ENCODE results near the gene BTBD18.

- no peak for TF ChIP-seq CTCF (IDR thresholded peaks at IDR 0.05)
- no peak for TF ChIP-seq ZFX (IDR thresholded peaks at IDR 0.05; ENCODE audit: borderline replicate concordance)
Observed at GRCh38 chr11:57777969-57778317, 26.3 kb upstream of the BTBD18 start.

All from 22Rv1 (cell line).